Ovary (tissue), 9 donors: Measurements from ENCODE around the gene CRADD. TPM values are rescaled to one million over a fixed set of nuclear protein-coding genes. Genes with fewer than 3 reads are reported as not detected.

Source experiments
- DNase-seq, 5 donors: peaks; one replicate each; pipeline ENCODE4 v3.0.0-alpha.2; 2019 to 2020
- H3K27ac ChIP-seq, 2 donors: fragments of 200-600 bp; one replicate each; pipeline versions ENCODE4 v1.5.1 to v1.8.0; 2019 to 2022
- H3K27me3 ChIP-seq: fragments of 200-600 bp; one replicate; pipeline ENCODE4 v1.8.0; 2022
- H3K36me3 ChIP-seq: fragments of 200-600 bp; sonication (generic); one replicate; pipeline ENCODE4 v1.5.1; 2019
- H3K4me1 ChIP-seq: one replicate; pipeline ENCODE4 v1.8.1; 2013; ENCODE audit warnings: mild to moderate bottlenecking, moderate library complexity; ENCODE audit not compliant: insufficient read depth
- H3K4me3 ChIP-seq: fragments of 200-600 bp; sonication (generic); one replicate; pipeline ENCODE4 v1.5.1; 2017
- H3K9me3 ChIP-seq, 2 donors: fragments of 200-600 bp in 1 of 2; sonication (generic) in 1 of 2; one replicate each; pipeline versions ENCODE4 v1.5.1 to v1.8.1; 2013 to 2019; ENCODE audit warnings: mild to moderate bottlenecking in 1 of 2, moderate library complexity in 1 of 2
- CTCF ChIP-seq, 3 donors: fragments of 450-650 bp in 2 of 3; fragments of 200-600 bp in 1 of 3; IDR thresholded peaks; one replicate each; pipeline versions ENCODE4 v1.5.1 to v1.8.0; 2016 to 2022; ENCODE audit warnings: antibody characterized with exemption in 3 of 3, mild to moderate bottlenecking in 1 of 3
- EP300 ChIP-seq: sonication (generic); formaldehyde crosslinking; IDR thresholded peaks from one replicate; pipeline ENCODE4 v1.6.1; 2017; ENCODE audit warnings: antibody characterized with exemption
- POLR2A ChIP-seq: fragments of 450-650 bp; IDR thresholded peaks from one replicate; pipeline ENCODE4 v1.6.1; 2017; ENCODE audit warnings: antibody characterized with exemption, mild to moderate bottlenecking, moderate library complexity
- WGBS, 3 donors: extraction: QIAGEN DNeasy Blood & Tissue Kit in 1 of 3; methylation state at CpG; one replicate each; pipeline versions ENCODE4 v1.1.5 to v1.1.7; 2013 to 2017; 5-methylcytosine and 5-hydroxymethylcytosine counted together
- intact Hi-C, 4 donors: fragments of 100-400 bp; cut with DNase I; formaldehyde crosslinking; loops; one replicate each; pipeline versions ENCODE4 v1.11.0 to v1.15.1; 2022 to 2023
- polyA plus RNA-seq, 2 donors: library from polyadenylated mRNA; stranded (reverse); fragments of 200-250 nt in 1 of 2; fragments of 350-450 nt in 1 of 2; fragmentation: Illumina TruSeq in 1 of 2; extraction: RNeasy Lipid Tissue Mini Kit (QIAGEN cat#74804) in 1 of 2; gene quantifications; one replicate each; pipeline ENCODE4 v1.2.3, GENCODE V29; 2013 to 2014
- total RNA-seq, 7 donors: library from RNA; depleted of rRNA in 2 of 7; stranded (reverse); fragments of >200 nt in 2 of 7; fragmentation: NEBNext Ultra II Directional in 3 of 7; extraction: Animal tissue kit (Norgen Biotek cat#: 25700) in 3 of 7; gene quantifications; one replicate each; pipeline versions ENCODE4 v1.1.0 to v1.2.4, GENCODE V29; 2016 to 2023
- donor health status: DM: no; HTN: no; CAD: no; lungs with moderate emphysema.
- donor health status: DM: no; HTN: no; CAD: no.
- donor health status: Bipolar disorder and iron deficiency.
- donor health status: DM: yes; HTN: yes; CAD: no.
- donor health status: DM: no; HTN: no; CAD: no.
- donor health status: DM: yes; HTN: yes; CAD: no.

The CRADD gene
- total and polyA plus RNA-seq, 9 donors = 11.4 to 67.8 (median 16.9) TPM

- H3K9me3 ChIP-seq = no peaks in the 10 kb centered on the region
- peaks cover 10% of the 10 kb centered on the region for H3K4me1 ChIP-seq
- no peak overlapping the region for H3K27ac ChIP-seq
- H3K4me3 ChIP-seq = no peak overlapping the region
- WGBS, 3 donors = 43 to 48% (median 45%) methylated on average over 3 of the region's 3 CpGs
- no peak for DNase-seq
- intact Hi-C loops = loop anchor here in 3 of 4 donors (5.0 to 10.0 kb wide), 3 partner anchors 190 to 343 kb away; partner anchors contain the start of gene SOCS2 (in 1 of the 3)
- TF ChIP-seq POLR2A (no peak), CTCF (IDR thresholded peaks at IDR 0.05) (no peak), EP300 (no peak)
- H3K36me3 ChIP-seq = no peaks in the 10 kb centered on the region
- no peaks in the 10 kb centered on the region for H3K27me3 ChIP-seq
Observed at GRCh38 chr12:93762059-93762719, 85.0 kb downstream of the CRADD start.

- intact Hi-C loops = loop anchor here in 3 of 4 donors (5.0 to 10.0 kb wide), 3 partner anchors 191 to 342 kb away; partner anchors contain the start of gene SOCS2 (in 1 of the 3)
- H3K9me3 ChIP-seq = no peaks in the 10 kb centered on the region
- no peak for DNase-seq
- no peaks in the 10 kb centered on the region for H3K27me3 ChIP-seq
- H3K36me3 ChIP-seq = no peaks in the 10 kb centered on the region
- no peak overlapping the region for H3K27ac ChIP-seq
- H3K4me3 ChIP-seq = no peak overlapping the region
- H3K4me1 ChIP-seq = peaks cover 8% of the 10 kb centered on the region
- WGBS, 3 donors = 94 to 96% (median 95%) methylated on average over 3 of the region's 3 CpGs
- TF ChIP-seq EP300 = no peak
- TF ChIP-seq POLR2A = no peak
- TF ChIP-seq CTCF (IDR thresholded peaks at IDR 0.05) = no peak
Observed at GRCh38 chr12:93762912-93763553, 85.9 kb downstream of the CRADD start.

GRCh38 chr12:93763746-93764147 is 86.6 kb downstream of the CRADD start:
- Histone ChIP-seq H3K4me3 (no peak overlapping the region), H3K36me3 (no peaks in the 10 kb centered on the region), H3K9me3 (no peaks in the 10 kb centered on the region), H3K27me3 (no peaks in the 10 kb centered on the region), H3K4me1 (peaks cover 8% of the 10 kb centered on the region), H3K27ac (no peak overlapping the region)
- 74 to 76% (median 75%) methylated on average over 3 of the region's 3 CpGs for WGBS, 3 donors
- TF ChIP-seq EP300 = no peak
- no peak for TF ChIP-seq POLR2A
- no peak for TF ChIP-seq CTCF (IDR thresholded peaks at IDR 0.05)
- no peak for DNase-seq
- intact Hi-C loops = loop anchor here in 3 of 4 donors (5.0 to 10.0 kb wide), 3 partner anchors 191 to 341 kb away; partner anchors contain the start of gene SOCS2 (in 1 of the 3)

- Histone ChIP-seq H3K36me3 (no peaks in the 10 kb centered on the region), H3K4me1 (peaks cover 6% of the 10 kb centered on the region), H3K4me3 (no peak overlapping the region), H3K9me3 (no peaks in the 10 kb centered on the region), H3K27me3 (no peaks in the 10 kb centered on the region), H3K27ac (no peak overlapping the region)
- 63 to 83% (median 72%) methylated on average over 2 of the region's 2 CpGs for WGBS, 3 donors
- TF ChIP-seq EP300 (no peak), CTCF (IDR thresholded peaks at IDR 0.05) (no peak), POLR2A (no peak)
- intact Hi-C loops = loop anchor here (5.0 to 10.0 kb wide), 3 partner anchors 308 to 338 kb away; no protein-coding TSS in a partner anchor
- DNase-seq = no peak
Observed at GRCh38 chr12:93766371-93766770, 89.2 kb downstream of the CRADD start.
